COLO668 (cell line): Measurements from ENCODE around the gene CUL9.
A peak's percentile ranks its signal among the peaks of the same experiment; 100 is the strongest.
"Not testable (repeated sequence)": the region's sequence is repeated elsewhere in the genome, so short reads cannot be mapped to it uniquely, and the experiment has no call there.

Source experiments
- DNase-seq: peaks from one replicate; lab custom pipeline; 2025; ENCODE audit not compliant: unreplicated experiment; lab: John Stamatoyannopoulos, UW

Gene CUL9

GRCh38 chr6:43181942-43182860, at the start of gene CUL9:
Gene CUL9 (plus strand): TSS chr6:43182196. CDS start chr6:43184311, 2,115 bp downstream.
- DNase-seq: peak; percentile 85

- no peak for DNase-seq
Measured at GRCh38 chr6:43138267-43138666, 43.7 kb upstream of the CUL9 start.

- DNase-seq: not testable (repeated sequence)
Measured at GRCh38 chr6:43139973-43140372, 42.0 kb upstream of the CUL9 start.

GRCh38 chr6:43141644-43142043, 40.4 kb upstream of the CUL9 start:
- no peak for DNase-seq

GRCh38 chr6:43142101-43142500, 39.9 kb upstream of the CUL9 start:
- no peak for DNase-seq

GRCh38 chr6:43143235-43144128, 38.5 kb upstream of the CUL9 start:
- peak; percentile 73 for DNase-seq

- no peak for DNase-seq
Measured at GRCh38 chr6:43144879-43145278, 37.1 kb upstream of the CUL9 start.

- DNase-seq: no peak
Measured at GRCh38 chr6:43146261-43146660, 35.7 kb upstream of the CUL9 start.

- DNase-seq: no peak
Measured at GRCh38 chr6:43146709-43147688, 35.0 kb upstream of the CUL9 start.

GRCh38 chr6:43147691-43148477, 34.1 kb upstream of the CUL9 start:
- DNase-seq: no peak

GRCh38 chr6:43149265-43149664, 32.7 kb upstream of the CUL9 start:
- DNase-seq: no peak

- DNase-seq: no peak
Measured at GRCh38 chr6:43150051-43150751, 31.8 kb upstream of the CUL9 start.

- DNase-seq: no peak
Measured at GRCh38 chr6:43159599-43159998, 22.4 kb upstream of the CUL9 start.

GRCh38 chr6:43163899-43164298, 18.1 kb upstream of the CUL9 start:
- DNase-seq: no peak

- peak; percentile 51 for DNase-seq
Measured at GRCh38 chr6:43170417-43170930, 11.5 kb upstream of the CUL9 start.

GRCh38 chr6:43170931-43171706, 10.9 kb upstream of the CUL9 start, which contains the start of gene SRF:
Gene SRF (plus strand): TSS chr6:43171269. CDS start chr6:43171657, 388 bp downstream.
- DNase-seq: peak; percentile 95

- DNase-seq: peak; percentile 37
Measured at GRCh38 chr6:43171707-43172103, 10.3 kb upstream of the CUL9 start.
